ENCODE data around the gene PERM1. TPM values are rescaled to one million over a fixed set of nuclear protein-coding genes. Genes with fewer than 3 reads are reported as not detected.

The PERM1 gene
- total and polyA plus RNA-seq, 2 of the 13 experiments (the other 11 are each of a cell fraction or from before 2014, with no cell fraction given) = 0.04 to 0.29 TPM

- Histone ChIP-seq H4K20me1 (ENCODE audit: insufficient read depth, low read length) (no peaks in the 10 kb centered on the region), H3K36me3 (replicated peaks in 1 of 2; ENCODE audit: control insufficient read depth in 1 of 2, insufficient read depth in 2 of 2, low read length in 2 of 2) (no peaks in the 10 kb centered on the region), H3K27ac (ENCODE audit: extremely low read length, insufficient read depth, low read length) (no peak overlapping the region), H3K4me1 (ENCODE audit: insufficient read depth, low read length) (peaks cover 6% of the 10 kb centered on the region), H3K9ac (ENCODE audit: insufficient read depth, low read depth, low read length) (no peak overlapping the region), H3K4me3 (replicated peaks in 1 of 3; ENCODE audit: insufficient read depth in 1 of 3, low read depth in 2 of 3, low read length in 3 of 3) (no peak overlapping the region), H3K79me2 (ENCODE audit: insufficient read depth, low read length) (no peaks in the 10 kb centered on the region), H3K27me3 (ENCODE audit: control insufficient read depth in 1 of 2, insufficient read depth in 2 of 2, low read length in 2 of 2) (peaks cover 28 to 86% of the 10 kb centered on the region in 2 experiments), H3K9me3 (ENCODE audit: low read length) (no peaks in the 10 kb centered on the region), H2AFZ (ENCODE audit: low read length) (no peak overlapping the region), H3K4me2 (ENCODE audit: low read depth, low read length) (no peak overlapping the region)
- ATAC-seq (no peak), FAIRE-seq (no peak), DNase-seq (ENCODE audit: low spot score) (no peak)
- in situ Hi-C loops (cut with HindIII; ENCODE audit: extremely low pct_ligation_motif_present, low pct_unique_long_range_greater_than_20kb) = no loop called here
- WGBS (ENCODE audit: low lambda C conversion rate) = 0% methylated on average over 3 of the region's 10 CpGs
- no TSS peak for BruUV-seq (replicated peaks)
- intact Hi-C loops (cut with micrococcal nuclease; ENCODE audit: unreplicated experiment) = no loop called here
- ChIA-PET POLR2A (no interaction called here), CTCF (ENCODE audit: low intra/inter-chr PET ratio, low total read pairs) (no interaction called here)
- TF ChIP-seq ZNF362 (CRISPR knock-in tag; IDR thresholded peaks at IDR 0.05; ENCODE audit: borderline replicate concordance) (no peak), PAF1 (CRISPR knock-in tag; IDR thresholded peaks at IDR 0.05) (no peak), MAZ (IDR thresholded peaks at IDR 0.05; ENCODE audit: borderline replicate concordance, low read depth, low read length) (no peak), MAZ (CRISPR knock-in tag; IDR thresholded peaks at IDR 0.05; ENCODE audit: low read depth) (no peak), ZNF136 (CRISPR knock-in tag; IDR thresholded peaks at IDR 0.05; ENCODE audit: low read depth) (no peak), ZNF577 (CRISPR knock-in tag; IDR thresholded peaks at IDR 0.05; ENCODE audit: borderline replicate concordance, low read depth) (no peak), ZNF225 (CRISPR knock-in tag; IDR thresholded peaks at IDR 0.05) (no peak), PAX8 (CRISPR knock-in tag; IDR thresholded peaks at IDR 0.05; ENCODE audit: borderline replicate concordance) (no peak), REST (IDR thresholded peaks at IDR 0.05; ENCODE audit: borderline replicate concordance in 1 of 2, low read depth in 1 of 2, low read length in 2 of 2) (no peak), NCOA5 (CRISPR knock-in tag; IDR thresholded peaks at IDR 0.05) (no peak), WIZ (CRISPR knock-in tag; IDR thresholded peaks at IDR 0.05) (no peak), SP1 (IDR thresholded peaks at IDR 0.05) (no peak), SP1 (CRISPR knock-in tag; IDR thresholded peaks at IDR 0.05) (no peak), ZBTB2 (CRISPR knock-in tag; IDR thresholded peaks at IDR 0.05; ENCODE audit: low read depth) (no peak), MYPOP (CRISPR knock-in tag; IDR thresholded peaks at IDR 0.05) (no peak), TAF15 (IDR thresholded peaks at IDR 0.05; ENCODE audit: low read depth, low read length, poor library complexity, severe bottlenecking) (no peak), HOXA9 (CRISPR knock-in tag; IDR thresholded peaks at IDR 0.05; ENCODE audit: borderline replicate concordance) (no peak), IKZF5 (CRISPR knock-in tag; IDR thresholded peaks at IDR 0.05) (no peak)
Observed at GRCh38 chr1:933603-933940, 48.3 kb downstream of the PERM1 start.
